GM19239 (cell line): ENCODE results near the gene NUDT3.

Experiments used
- DNase-seq: peaks from one replicate; pipeline ENCODE4 v3.0.0; 2011; ENCODE audit warnings: low spot score; ENCODE audit not compliant: insufficient read length
- FAIRE-seq: peaks from 2 replicates; lab custom pipeline; 2011; peaks lifted over from hg19 to GRCh38; lab: Jason Lieb, UNC

The NUDT3 gene

GRCh38 chr6:34233867-34234266 is 158.6 kb downstream of the NUDT3 start:
- FAIRE-seq: no peak

GRCh38 chr6:34232901-34233300 is 159.6 kb downstream of the NUDT3 start:
- no peak for FAIRE-seq
- DNase-seq: no peak

More at GRCh38 chr6:34233867-34234266, 158.6 kb downstream of the NUDT3 start:
- DNase-seq: no peak

- DNase-seq: no peak
- FAIRE-seq: no peak
These were observed 160.7 kb downstream of the NUDT3 start for GRCh38 chr6:34231566-34232336.

- DNase-seq: no peak
- FAIRE-seq: no peak
These were observed 161.7 kb downstream of the NUDT3 start for GRCh38 chr6:34230653-34231371.

GRCh38 chr6:34229877-34230276 is 162.6 kb downstream of the NUDT3 start:
- DNase-seq (no peak), FAIRE-seq (no peak)
